Tibial nerve (tissue), 4 donors: ENCODE results near the gene CDKN2AIPNL. TPM values are rescaled to one million over a fixed set of nuclear protein-coding genes. Genes with fewer than 3 reads are reported as not detected.

Source experiments
- DNase-seq, 2 donors: peaks; one replicate each; pipeline ENCODE4 v3.0.0-alpha.2; 2019; ENCODE audit warnings: low spot score in 2 of 2
- H3K27ac ChIP-seq, 4 donors: fragments of 200-600 bp; sonication (generic) in 3 of 4; one replicate each; pipeline ENCODE4 v1.5.1; 2017 to 2019; ENCODE audit warnings: mild to moderate bottlenecking in 1 of 4
- H3K27me3 ChIP-seq, 2 donors: fragments of 200-600 bp; sonication (generic) in 1 of 2; one replicate each; pipeline versions ENCODE4 v1.5.1 to v1.6.0; 2017 to 2019
- H3K36me3 ChIP-seq, 3 donors: fragments of 200-600 bp; sonication (generic); one replicate each; pipeline ENCODE4 v1.5.1; 2018 to 2019
- H3K4me1 ChIP-seq, 4 donors: fragments of 200-600 bp; sonication (generic) in 3 of 4; one replicate each; pipeline ENCODE4 v1.5.1; 2017 to 2019
- H3K4me3 ChIP-seq, 4 donors: fragments of 200-600 bp; sonication (generic) in 3 of 4; one replicate each; pipeline ENCODE4 v1.5.1; 2017 to 2019; ENCODE audit warnings: mild to moderate bottlenecking in 1 of 4, moderate library complexity in 1 of 4
- H3K9me3 ChIP-seq, 4 donors: fragments of 200-600 bp; sonication (generic) in 3 of 4; one replicate each; pipeline ENCODE4 v1.5.1; 2017 to 2019
- EP300 ChIP-seq, 2 donors: sonication (generic); formaldehyde crosslinking; IDR thresholded peaks; one replicate each; pipeline ENCODE4 v1.6.1; 2017; ENCODE audit warnings: antibody characterized with exemption in 2 of 2, mild to moderate bottlenecking in 1 of 2
- POLR2A ChIP-seq, 2 donors: fragments of 450-650 bp; IDR thresholded peaks; one replicate each; pipeline ENCODE4 v1.6.1; 2017; ENCODE audit warnings: antibody characterized with exemption in 2 of 2, mild to moderate bottlenecking in 2 of 2, moderate library complexity in 2 of 2
- WGBS, 2 donors: methylation state at CpG; one replicate each; pipeline ENCODE4 v1.1.5; 2018; 5-methylcytosine and 5-hydroxymethylcytosine counted together
- total RNA-seq, 4 donors: library from RNA; depleted of rRNA; stranded (reverse); fragments of >200 nt; gene quantifications; one replicate each; pipeline ENCODE4 v1.1.0, GENCODE V29; 2016
- TF ChIP-seq, protein P1 (sequence below), 5 experiments: fragments of 200-600 bp in 3 of 5; fragments of 450-650 bp in 2 of 5; sonication (generic) in 3 of 5; IDR thresholded peaks; one replicate each; pipeline ENCODE4 v1.5.1; 2016 to 2019; ENCODE audit warnings: antibody characterized with exemption in 5 of 5, mild to moderate bottlenecking in 3 of 5, moderate library complexity in 2 of 5

CDKN2AIPNL gene
- total RNA-seq, 4 donors from 2014 or later, result 13.9 to 37.6 (median 18.5) TPM

DNA sequence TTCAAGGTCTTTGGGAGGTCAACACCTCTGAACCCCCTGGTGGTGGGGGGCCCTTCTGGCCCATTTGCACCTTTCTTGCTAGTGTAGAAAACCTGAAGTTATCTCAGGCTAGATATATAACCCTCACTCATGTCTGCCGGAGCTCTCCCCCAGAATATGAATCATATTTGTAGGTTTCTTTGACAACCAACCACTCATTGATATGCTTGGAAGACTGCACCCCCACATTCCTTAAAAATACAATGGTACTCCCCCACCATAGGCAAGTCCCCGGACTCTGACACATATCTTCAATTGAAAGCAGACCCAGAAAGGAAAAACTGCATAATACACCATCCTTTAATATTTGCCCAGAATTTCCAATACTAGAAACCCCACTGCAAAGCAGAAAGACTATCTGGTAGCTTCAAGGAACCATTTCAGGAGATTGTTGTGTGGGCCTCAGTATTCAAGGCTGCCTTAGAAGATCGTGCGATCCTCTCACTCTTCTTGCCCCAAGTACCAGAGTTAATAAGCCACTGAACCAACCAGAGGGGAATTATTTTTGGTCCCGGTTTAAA is 41.3 kb downstream of the CDKN2AIPNL start:
- H3K27me3 ChIP-seq, result no peaks in the 10 kb centered on the region
- peaks cover 0 to 66% (median 26%) of the 10 kb centered on the region in 4 donors for H3K4me1 ChIP-seq
- peaks cover 0 to 16% (median 0%) of the 10 kb centered on the region in 3 donors for H3K36me3 ChIP-seq
- TF ChIP-seq, protein P1, sequence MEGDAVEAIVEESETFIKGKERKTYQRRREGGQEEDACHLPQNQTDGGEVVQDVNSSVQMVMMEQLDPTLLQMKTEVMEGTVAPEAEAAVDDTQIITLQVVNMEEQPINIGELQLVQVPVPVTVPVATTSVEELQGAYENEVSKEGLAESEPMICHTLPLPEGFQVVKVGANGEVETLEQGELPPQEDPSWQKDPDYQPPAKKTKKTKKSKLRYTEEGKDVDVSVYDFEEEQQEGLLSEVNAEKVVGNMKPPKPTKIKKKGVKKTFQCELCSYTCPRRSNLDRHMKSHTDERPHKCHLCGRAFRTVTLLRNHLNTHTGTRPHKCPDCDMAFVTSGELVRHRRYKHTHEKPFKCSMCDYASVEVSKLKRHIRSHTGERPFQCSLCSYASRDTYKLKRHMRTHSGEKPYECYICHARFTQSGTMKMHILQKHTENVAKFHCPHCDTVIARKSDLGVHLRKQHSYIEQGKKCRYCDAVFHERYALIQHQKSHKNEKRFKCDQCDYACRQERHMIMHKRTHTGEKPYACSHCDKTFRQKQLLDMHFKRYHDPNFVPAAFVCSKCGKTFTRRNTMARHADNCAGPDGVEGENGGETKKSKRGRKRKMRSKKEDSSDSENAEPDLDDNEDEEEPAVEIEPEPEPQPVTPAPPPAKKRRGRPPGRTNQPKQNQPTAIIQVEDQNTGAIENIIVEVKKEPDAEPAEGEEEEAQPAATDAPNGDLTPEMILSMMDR (IDR thresholded peaks at IDR 0.05), result no peak
- TF ChIP-seq EP300 (IDR thresholded peaks at IDR 0.05), result no peak
- no peak for TF ChIP-seq POLR2A (IDR thresholded peaks at IDR 0.05)
- 24 to 26% methylated on average over 5 of the region's 5 CpGs for WGBS, 2 donors
- DNase-seq, result no peak
- H3K27ac ChIP-seq, result peak overlapping the region; percentile 96 to 99 (median 98)
- peak overlapping the region; percentile 48 to 98 (median 82) for H3K4me3 ChIP-seq
- no peaks in the 10 kb centered on the region for H3K9me3 ChIP-seq

DNA sequence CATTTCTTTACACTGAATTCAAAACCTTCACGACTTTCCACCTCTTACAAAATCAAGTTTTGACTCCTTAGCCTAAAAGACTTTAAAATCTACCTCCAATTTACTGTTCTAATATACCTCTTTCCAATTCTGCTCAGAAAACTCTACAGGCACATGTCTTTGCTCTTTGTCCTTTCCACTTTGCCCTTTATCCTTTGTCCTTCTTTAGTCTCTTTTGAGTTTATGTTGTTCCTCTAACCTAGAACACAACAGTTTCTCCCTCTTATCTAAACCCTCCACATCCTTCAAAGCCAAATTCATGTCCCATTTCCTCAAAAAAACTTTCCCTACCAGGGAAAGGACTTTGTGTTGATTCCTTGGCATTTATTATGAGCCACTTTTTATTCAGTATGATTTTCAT is 46.1 kb downstream of the CDKN2AIPNL start:
- Histone ChIP-seq H3K36me3 (peaks cover 0 to 9% (median 0%) of the 10 kb centered on the region in 3 donors), H3K27me3 (no peaks in the 10 kb centered on the region), H3K27ac (no peak overlapping the region), H3K4me1 (peaks cover 0 to 41% (median 16%) of the 10 kb centered on the region in 4 donors), H3K9me3 (no peaks in the 10 kb centered on the region), H3K4me3 (no peak overlapping the region)
- DNase-seq, result no peak
- 93 to 94% methylated on average over 1 of the region's 1 CpG for WGBS, 2 donors
- TF ChIP-seq EP300 (IDR thresholded peaks at IDR 0.05) (no peak), POLR2A (IDR thresholded peaks at IDR 0.05) (no peak)
- TF ChIP-seq, protein P1 (IDR thresholded peaks at IDR 0.05), result no peak

DNA sequence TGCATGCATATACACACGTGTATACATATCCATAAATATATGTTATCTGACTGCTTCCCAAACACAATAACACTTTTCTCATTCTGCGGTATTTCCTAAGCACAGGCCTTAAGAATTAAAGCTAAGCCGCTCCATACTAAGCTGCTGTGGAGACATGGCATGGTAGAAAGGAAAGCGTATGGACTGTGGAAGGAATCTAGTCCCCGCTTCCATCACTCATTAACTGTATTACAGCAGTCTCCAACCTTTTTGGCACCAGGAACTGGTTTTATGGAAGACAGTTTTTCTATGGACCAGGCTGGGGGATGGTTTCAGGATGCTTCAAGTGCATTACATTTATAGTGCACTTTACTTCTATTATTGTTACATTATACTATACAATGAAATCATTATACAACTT is 56.0 kb downstream of the CDKN2AIPNL start:
- no peaks in the 10 kb centered on the region for H3K4me1 ChIP-seq
- WGBS, 2 donors, result 91 to 93% methylated on average over 5 of the region's 5 CpGs
- no peak overlapping the region for H3K27ac ChIP-seq
- H3K4me3 ChIP-seq, result no peak overlapping the region
- TF ChIP-seq POLR2A (IDR thresholded peaks at IDR 0.05) (no peak), EP300 (IDR thresholded peaks at IDR 0.05) (no peak)
- TF ChIP-seq, protein P1 (IDR thresholded peaks at IDR 0.05), result no peak
- H3K27me3 ChIP-seq, result no peaks in the 10 kb centered on the region
- no peaks in the 10 kb centered on the region for H3K36me3 ChIP-seq
- DNase-seq, result no peak
- no peaks in the 10 kb centered on the region for H3K9me3 ChIP-seq

Other genes starting within 250 kb of the CDKN2AIPNL start
- gene SKP1, start 234.9 kb downstream of the CDKN2AIPNL start, total RNA-seq, result 100 to 1,000 TPM; 173 to 311 (median 209) TPM
- 100 to 1,000 TPM in 3 of 4 donors, 10 to 100 TPM in 1; 42.8 to 227 (median 149) TPM for gene PPP2CA, start 185.8 kb downstream of the CDKN2AIPNL start, total RNA-seq
- 10 to 100 TPM in 2 of 4 donors, 1 to 10 TPM in 1, under 1 TPM in 1; 0.90 to 27.3 (median 7.5) TPM for gene CDKL3, start 44.7 kb downstream of the CDKN2AIPNL start, total RNA-seq
- gene UBE2B, start 40.3 kb downstream of the CDKN2AIPNL start, total RNA-seq, result 100 to 1,000 TPM in 1 of 4 donors, 10 to 100 TPM in 3; 61.6 to 124 (median 69.2) TPM
- 10 to 100 TPM; 58.8 to 90.6 (median 73.9) TPM for gene JADE2, start 113.8 kb upstream of the CDKN2AIPNL start, total RNA-seq
- gene SAR1B, start 220.9 kb upstream of the CDKN2AIPNL start, total RNA-seq, result 10 to 100 TPM; 27.9 to 35.6 (median 31.3) TPM
- gene SEC24A, start 236.9 kb upstream of the CDKN2AIPNL start, total RNA-seq, result 10 to 100 TPM; 12.7 to 21.3 (median 17.9) TPM